Esophagus squamous epithelium (tissue), 5 donors: ENCODE measurements around the gene THRA. TPM values are rescaled to one million over a fixed set of nuclear protein-coding genes. Genes with fewer than 3 reads are reported as not detected.

Experiments used
- DNase-seq: peaks from one replicate; lab custom pipeline; 2025; lab: John Stamatoyannopoulos, UW
- H3K27ac ChIP-seq, 4 donors: fragments of 200-600 bp; sonication (generic); one replicate each; pipeline ENCODE4 v1.5.1; 2016 to 2019; ENCODE audit warnings: mild to moderate bottlenecking in 1 of 4
- H3K27me3 ChIP-seq, 4 donors: fragments of 200-600 bp; sonication (generic); 1 replicate in 3 of 4; 2 replicates in 1 of 4; pipeline versions ENCODE4 v1.5.1 to v1.6.0; 2017 to 2021; ENCODE audit warnings: antibody characterized with exemption in 1 of 4
- H3K36me3 ChIP-seq, 3 donors: fragments of 200-600 bp; sonication (generic); one replicate each; pipeline ENCODE4 v1.5.1; 2016 to 2019
- H3K4me1 ChIP-seq, 3 donors: fragments of 200-600 bp; sonication (generic); one replicate each; pipeline ENCODE4 v1.5.1; 2017 to 2019
- H3K4me3 ChIP-seq, 4 donors: fragments of 200-600 bp; sonication (generic); 1 replicate in 3 of 4; 2 replicates in 1 of 4; pipeline ENCODE4 v1.5.1; 2016 to 2019; ENCODE audit warnings: mild to moderate bottlenecking in 2 of 4, moderate library complexity in 1 of 4
- H3K9me3 ChIP-seq, 3 donors: fragments of 200-600 bp; sonication (generic); one replicate each; pipeline ENCODE4 v1.5.1; 2016 to 2019
- CTCF ChIP-seq, 6 experiments: fragments of 450-650 bp in 4 of 6; fragments of 200-600 bp in 2 of 6; sonication (generic) in 2 of 6; IDR thresholded peaks; one replicate each; pipeline ENCODE4 v1.5.1; 2016 to 2019; ENCODE audit warnings: antibody characterized with exemption in 6 of 6, mild to moderate bottlenecking in 4 of 6, moderate library complexity in 4 of 6
- POLR2A ChIP-seq, 4 donors: fragments of 450-650 bp; IDR thresholded peaks; one replicate each; pipeline ENCODE4 v1.6.1; 2017; ENCODE audit warnings: antibody characterized with exemption in 4 of 4, mild to moderate bottlenecking in 4 of 4, moderate library complexity in 3 of 4
- WGBS, 2 donors: methylation state at CpG; one replicate each; pipeline ENCODE4 v1.1.5; 2018; 5-methylcytosine and 5-hydroxymethylcytosine counted together
- intact Hi-C: fragments of 100-400 bp; cut with DNase I; formaldehyde crosslinking; loops from one replicate; pipeline ENCODE4 v1.15.0; 2022
- total RNA-seq, 4 donors: library from RNA; depleted of rRNA; stranded (reverse); fragments of >200 nt; gene quantifications; one replicate each; pipeline ENCODE4 v1.1.0, GENCODE V29; 2016
- donor health status: DM: yes; HTN: yes; CAD: no.

Gene THRA
- total RNA-seq, 4 donors from 2014 or later: 4.2 to 27.1 (median 13.4) TPM

GRCh38 chr17:40056379-40057015 is 6.3 kb upstream of the THRA start:
- intact Hi-C loops: no loop called here
- peak overlapping the region in 2 of 4 donors; percentile 14 to 33 for H3K27ac ChIP-seq
- no peak for TF ChIP-seq POLR2A (IDR thresholded peaks at IDR 0.05)
- TF ChIP-seq CTCF (IDR thresholded peaks at IDR 0.05): no peak
- 75 to 85% methylated on average over 3 to 6 of the region's 6 CpGs for WGBS, 2 donors
- DNase-seq: no peak
- no peaks in the 10 kb centered on the region for H3K27me3 ChIP-seq
- H3K36me3 ChIP-seq: peaks cover 0 to 18% (median 7%) of the 10 kb centered on the region in 3 donors
- no peak overlapping the region for H3K4me3 ChIP-seq
- no peaks in the 10 kb centered on the region for H3K9me3 ChIP-seq
- peaks cover 22 to 61% (median 24%) of the 10 kb centered on the region in 3 donors for H3K4me1 ChIP-seq

- 24 to 44% methylated on average over 7 to 8 of the region's 8 CpGs for WGBS, 2 donors
- intact Hi-C loops: no loop called here
Measured at GRCh38 chr17:40058186-40058784, 4.5 kb upstream of the THRA start.

GRCh38 chr17:40058865-40059264 is 3.9 kb upstream of the THRA start:
- no peaks in the 10 kb centered on the region for H3K9me3 ChIP-seq
- 100% methylated on average over 1 of the region's 1 CpG for WGBS, 2 donors
- no peak for DNase-seq
- no peak overlapping the region for H3K4me3 ChIP-seq
- H3K27ac ChIP-seq: peak overlapping the region; percentile 43 to 79 (median 78)
- intact Hi-C loops: no loop called here
- H3K36me3 ChIP-seq: no peaks in the 10 kb centered on the region
- H3K27me3 ChIP-seq: no peaks in the 10 kb centered on the region
- peaks cover 14 to 64% (median 26%) of the 10 kb centered on the region in 3 donors for H3K4me1 ChIP-seq
- no peak for TF ChIP-seq POLR2A (IDR thresholded peaks at IDR 0.05)
- no peak for TF ChIP-seq CTCF (IDR thresholded peaks at IDR 0.05)

More at GRCh38 chr17:40058186-40058784, 4.5 kb upstream of the THRA start:
- Histone ChIP-seq H3K27ac (peak overlapping the region; percentile 43 to 79 (median 78)), H3K4me3 (peak overlapping the region in 1 of 4 donors; percentile 3), H3K4me1 (peaks cover 16 to 64% (median 28%) of the 10 kb centered on the region in 3 donors), H3K27me3 (no peaks in the 10 kb centered on the region), H3K36me3 (no peaks in the 10 kb centered on the region), H3K9me3 (no peaks in the 10 kb centered on the region)
- no peak for DNase-seq
- TF ChIP-seq POLR2A (IDR thresholded peaks at IDR 0.05): no peak
- TF ChIP-seq CTCF (IDR thresholded peaks at IDR 0.05): no peak

- intact Hi-C loops: loop anchor here (10.0 kb wide), 1 partner anchor 55 kb away; no protein-coding TSS in a partner anchor
- peak overlapping the region in 2 of 4 donors; percentile 32 to 79 for H3K27ac ChIP-seq
Measured at GRCh38 chr17:40059729-40060475, 2.9 kb upstream of the THRA start.

More at GRCh38 chr17:40059729-40060475, 2.9 kb upstream of the THRA start:
- Histone ChIP-seq H3K4me1 (peaks cover 19 to 67% (median 34%) of the 10 kb centered on the region in 3 donors), H3K27me3 (no peaks in the 10 kb centered on the region), H3K36me3 (no peaks in the 10 kb centered on the region), H3K4me3 (no peak overlapping the region), H3K9me3 (no peaks in the 10 kb centered on the region)
- no peak for DNase-seq
- WGBS, 2 donors: 57 to 67% methylated on average over 8 of the region's 8 CpGs
- TF ChIP-seq CTCF (IDR thresholded peaks at IDR 0.05) (no peak), POLR2A (IDR thresholded peaks at IDR 0.05) (no peak)
